T-helper 9 cell (primary cell): ENCODE measurements around the gene PGM3.
"Not testable (repeated sequence)": the region's sequence is repeated elsewhere in the genome, so short reads cannot be mapped to it uniquely, and the experiment has no call there.

Source experiments
- DNase-seq: peaks from one replicate; pipeline ENCODE4 v3.0.0-alpha.2; 2020
- total RNA-seq, 2 donors: gene quantifications; one replicate each; lab custom pipeline; 2026; lab: John Stamatoyannopoulos, UW

The PGM3 gene
- total RNA-seq: 26.3 to 42.3 reads per million in 2 donors

DNA sequence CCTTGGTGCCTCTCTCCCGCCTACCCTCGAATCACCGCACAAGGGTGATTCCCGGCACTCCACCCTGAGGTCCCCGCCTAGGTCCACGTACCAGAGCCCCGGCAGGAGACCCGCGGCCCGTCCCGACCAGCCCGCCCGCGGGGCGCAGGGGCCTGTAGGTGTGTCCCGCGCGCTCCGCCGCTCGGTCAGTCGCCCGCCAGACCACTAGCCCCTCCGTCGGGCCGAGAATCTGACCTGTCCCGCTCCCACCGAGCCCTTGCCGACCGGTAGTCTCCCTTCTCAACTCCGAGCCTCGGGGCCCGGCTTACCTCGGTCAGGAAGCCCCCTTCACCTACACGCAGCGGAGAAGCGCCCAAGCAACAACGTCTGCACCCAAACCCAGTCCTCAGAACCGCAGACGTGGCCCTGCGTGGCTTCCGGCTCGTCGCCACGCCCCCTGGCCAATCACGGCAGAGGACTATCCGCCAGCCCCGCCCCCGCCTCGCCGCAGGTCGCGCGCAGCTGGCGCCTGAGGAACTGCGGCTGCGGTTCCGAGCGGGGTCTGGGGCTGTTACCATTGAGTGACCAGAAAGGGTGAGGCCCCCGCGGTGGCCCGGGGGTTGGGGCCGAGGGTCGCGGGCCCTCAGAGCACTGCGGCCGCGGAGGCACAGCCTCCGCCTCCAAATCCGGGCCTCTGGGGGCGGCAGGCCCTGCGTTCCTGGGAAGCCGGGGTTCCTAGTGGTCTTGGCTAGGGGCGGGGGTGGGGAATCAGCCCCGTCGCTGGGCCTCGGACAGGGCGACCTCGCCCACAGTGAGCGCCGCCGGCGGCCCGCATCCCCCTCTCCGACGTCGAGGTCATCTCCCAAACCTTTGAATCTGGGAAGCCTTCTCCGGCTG, at the start of gene PGM3, which contains the start of gene RWDD2A:
TSS of gene PGM3 (minus strand) at position 395 of the 876 bp plus-strand sequence. CDS start 2,253 bp downstream, outside the sequence.
TSS of gene RWDD2A (plus strand) at position 487 of the 876 bp plus-strand sequence. CDS start 1,095 bp downstream, outside the sequence.
- peak; percentile 89 for DNase-seq

- no peak for DNase-seq
These were observed 38.1 kb upstream of the PGM3 start for GRCh38 chr6:83231146-83231545.

GRCh38 chr6:83226517-83226916, 33.5 kb upstream of the PGM3 start:
- DNase-seq: no peak

DNA sequence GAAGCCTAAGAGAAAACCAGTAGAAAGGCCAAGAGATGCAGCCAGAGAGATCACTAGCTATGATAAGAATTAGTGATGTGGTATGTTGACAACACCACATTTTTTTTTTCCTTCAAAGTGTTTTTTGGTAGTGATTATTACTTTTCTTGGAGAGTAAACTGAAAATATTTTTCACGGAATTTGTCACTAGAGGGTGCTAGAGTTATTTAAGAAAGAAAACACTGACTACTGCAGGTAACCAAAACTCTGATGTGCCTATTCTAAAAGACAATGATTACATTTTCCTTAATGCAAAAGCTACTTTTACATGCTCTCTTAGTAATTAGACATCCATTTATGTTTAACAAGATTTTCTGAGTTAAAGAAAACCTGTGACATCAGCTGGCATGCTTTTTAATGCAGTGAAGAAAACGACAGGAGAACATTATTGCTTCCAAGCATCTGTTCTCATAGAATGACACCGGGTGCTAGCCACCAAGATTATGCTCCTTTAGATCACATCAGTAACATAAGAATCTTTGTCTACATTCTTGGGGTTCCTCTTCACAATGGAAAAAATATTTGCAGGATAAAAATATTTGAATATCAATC, 28.9 kb upstream of the PGM3 start:
- DNase-seq: no peak

GRCh38 chr6:83221276-83221675, 28.2 kb upstream of the PGM3 start:
- DNase-seq: no peak

- no peak for DNase-seq
These were observed 27.1 kb upstream of the PGM3 start for GRCh38 chr6:83220121-83220520.

- DNase-seq: no peak
These were observed 25.6 kb upstream of the PGM3 start for GRCh38 chr6:83218646-83219045.

GRCh38 chr6:83216806-83217205, 23.7 kb upstream of the PGM3 start:
- no peak for DNase-seq

DNA sequence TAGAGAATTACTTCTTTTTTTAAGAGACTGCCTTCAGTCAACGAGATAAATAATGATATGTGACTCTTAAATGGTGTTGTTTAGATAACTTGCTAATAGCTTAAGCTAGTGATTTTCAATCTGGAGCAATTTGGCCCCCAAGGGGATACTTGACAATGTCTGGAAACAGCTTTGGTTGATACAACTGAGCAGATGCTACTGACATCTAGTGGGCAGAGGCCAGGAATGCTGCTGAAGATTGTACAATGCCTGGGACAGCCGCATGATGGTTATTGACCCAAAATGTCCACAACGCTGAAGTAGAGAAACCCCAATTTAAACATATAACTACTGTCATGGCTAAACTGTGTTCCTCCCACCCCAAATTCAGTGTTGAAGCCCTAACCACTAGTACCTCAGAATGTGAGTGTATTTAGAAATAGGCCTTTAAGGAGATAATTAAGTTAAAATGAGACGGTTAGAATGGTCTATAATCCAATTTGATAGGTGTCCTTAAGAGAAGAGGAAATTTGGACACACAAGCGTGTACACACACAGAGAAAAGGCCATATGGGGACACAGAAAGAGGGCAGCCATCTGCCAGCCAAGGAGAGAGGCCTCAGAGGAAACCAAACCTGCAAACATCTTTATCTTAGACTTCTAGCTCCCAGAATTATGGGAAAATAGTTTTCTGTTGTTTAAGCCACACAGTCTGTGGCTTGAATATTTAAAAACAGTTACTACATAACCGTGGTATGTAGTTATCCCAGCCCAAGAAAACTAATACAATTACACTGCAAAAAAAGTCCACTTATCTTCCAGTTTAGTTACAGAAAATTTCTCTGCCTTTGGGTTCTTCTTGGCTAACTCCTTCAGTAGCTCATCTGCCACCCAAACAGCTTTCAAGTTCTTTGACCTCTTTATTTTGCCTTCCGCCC, 22.3 kb upstream of the PGM3 start:
- DNase-seq: peak; percentile 15

- no peak for DNase-seq
These were observed 9.0 kb upstream of the PGM3 start for GRCh38 chr6:83202031-83202430.

- no peak for DNase-seq
These were observed 6.8 kb upstream of the PGM3 start for GRCh38 chr6:83199863-83200225.

DNA sequence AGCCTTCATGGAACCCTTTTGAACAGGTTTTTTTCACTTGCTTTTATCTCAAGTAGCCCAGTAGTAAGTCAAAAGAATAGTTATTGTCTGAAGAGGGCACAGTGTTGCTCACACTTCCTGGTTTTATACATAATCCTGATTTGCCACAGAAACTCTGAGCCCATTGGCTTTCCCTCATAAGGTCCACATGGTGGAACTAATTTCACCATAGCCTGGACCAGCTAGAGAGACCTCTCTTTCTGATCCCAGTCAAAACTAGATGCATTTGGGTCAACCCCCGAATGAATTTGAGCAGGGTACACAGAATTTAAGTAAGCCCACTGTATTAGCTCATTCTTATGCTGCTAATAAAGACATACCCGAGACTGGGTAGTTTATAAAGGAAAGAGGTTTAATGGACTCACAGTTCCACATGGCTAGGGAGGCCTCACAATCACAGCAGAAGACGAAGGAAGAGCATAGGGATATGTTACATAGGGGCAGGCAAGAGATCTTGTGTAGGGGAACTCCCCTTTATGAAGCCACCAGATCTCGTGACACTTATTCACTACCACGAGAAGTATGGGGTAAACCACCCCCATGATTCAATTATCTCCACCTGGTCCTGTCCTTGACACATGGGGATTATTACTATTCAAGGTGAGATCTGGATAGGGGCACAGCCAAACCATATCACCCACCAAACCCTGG, 6.3 kb upstream of the PGM3 start:
- DNase-seq: no peak

DNA sequence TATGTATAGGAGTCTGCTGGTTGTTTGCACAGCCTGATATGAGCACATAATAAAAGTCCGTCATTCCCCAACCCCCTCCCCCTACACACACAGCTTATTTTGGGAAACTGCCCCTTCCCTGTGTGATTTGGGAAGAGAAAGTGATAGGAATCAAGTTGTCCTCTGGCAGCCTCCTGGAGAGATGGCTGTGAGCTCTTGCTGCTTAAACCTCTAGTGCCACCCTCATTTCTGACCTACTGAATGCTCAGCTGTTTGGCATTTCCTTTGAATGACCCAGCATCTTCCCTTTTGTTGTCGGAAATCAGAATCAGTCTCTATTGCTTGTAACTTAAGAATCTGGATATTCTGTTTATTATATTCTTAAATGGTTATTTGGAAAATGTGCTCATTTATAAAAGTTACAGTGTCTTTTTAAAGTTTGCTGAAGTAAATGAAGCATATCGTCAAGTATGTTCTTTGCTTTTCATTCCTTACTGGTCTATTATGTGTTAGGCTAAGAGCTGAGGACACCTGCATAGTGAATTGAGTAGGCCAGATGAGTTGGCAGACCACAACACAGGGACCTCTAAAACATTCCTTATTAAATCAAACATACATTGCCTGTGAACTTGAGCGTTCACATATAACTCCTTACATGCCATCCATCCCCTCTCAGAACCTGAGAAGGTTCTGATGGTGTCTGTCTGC, 5.6 kb upstream of the PGM3 start:
- DNase-seq: no peak

DNA sequence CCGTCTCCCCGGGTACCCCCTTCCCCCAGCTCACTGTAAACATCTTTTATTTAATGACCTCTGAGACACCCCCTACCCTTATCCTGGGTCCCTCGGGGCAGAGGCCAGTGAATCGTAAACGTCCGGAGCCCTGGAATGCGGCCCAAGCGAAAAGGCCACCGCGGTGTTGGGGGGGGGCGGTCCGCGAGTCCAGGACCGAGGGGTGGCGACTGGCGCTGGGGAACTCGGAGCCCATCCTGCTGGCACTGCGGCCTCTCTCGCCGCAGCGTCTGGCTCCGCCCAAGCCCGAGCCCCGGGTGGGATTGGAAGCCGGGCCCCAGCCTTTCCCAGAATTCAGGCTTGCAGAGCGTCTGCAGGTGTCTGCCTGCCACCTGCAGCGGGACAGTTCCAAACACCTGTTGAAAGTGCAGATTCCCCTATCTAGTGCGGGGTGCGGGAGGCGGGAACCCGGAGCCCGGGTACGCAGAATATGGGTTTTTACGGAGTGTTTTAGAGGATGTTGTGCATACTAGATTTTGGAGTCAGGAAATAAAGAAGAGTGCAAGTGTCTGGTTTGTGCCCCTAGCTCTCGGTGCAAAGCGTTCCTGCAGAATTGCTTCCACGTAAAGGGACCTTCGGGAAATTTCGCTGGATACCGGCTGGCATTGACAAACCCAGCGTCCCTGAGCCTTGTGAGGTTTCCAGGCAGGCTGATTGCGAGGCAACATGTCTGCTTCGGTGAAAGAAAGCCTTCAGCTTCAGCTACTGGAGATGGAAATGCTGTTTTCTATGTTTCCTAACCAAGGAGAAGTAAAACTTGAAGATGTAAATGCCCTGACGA, 892 bp upstream of the PGM3 start:
- peak; percentile 23 for DNase-seq

GRCh38 chr6:83192456-83192855, 609 bp downstream of the PGM3 start:
- no peak for DNase-seq

DNA sequence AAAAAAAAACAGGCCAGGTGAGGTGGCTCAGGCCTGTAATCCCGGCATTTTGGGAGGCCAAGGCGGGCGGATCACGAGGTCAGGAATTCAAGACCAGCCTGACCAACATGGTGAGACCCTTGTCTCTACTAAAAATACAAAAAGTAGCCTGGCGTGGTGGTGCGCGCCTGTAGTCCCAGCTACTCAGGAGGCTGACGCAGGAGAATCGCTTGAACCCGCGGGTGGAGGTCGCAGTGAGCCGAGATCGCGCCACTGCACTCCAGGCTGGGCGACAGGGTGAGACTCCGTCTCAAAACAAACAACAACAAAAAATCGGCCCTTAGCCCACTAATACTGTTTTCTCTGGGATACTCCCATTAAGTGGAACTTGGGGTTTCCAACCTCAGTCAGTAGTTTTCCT, 1.1 kb downstream of the PGM3 start:
- not testable (repeated sequence) for DNase-seq

DNA sequence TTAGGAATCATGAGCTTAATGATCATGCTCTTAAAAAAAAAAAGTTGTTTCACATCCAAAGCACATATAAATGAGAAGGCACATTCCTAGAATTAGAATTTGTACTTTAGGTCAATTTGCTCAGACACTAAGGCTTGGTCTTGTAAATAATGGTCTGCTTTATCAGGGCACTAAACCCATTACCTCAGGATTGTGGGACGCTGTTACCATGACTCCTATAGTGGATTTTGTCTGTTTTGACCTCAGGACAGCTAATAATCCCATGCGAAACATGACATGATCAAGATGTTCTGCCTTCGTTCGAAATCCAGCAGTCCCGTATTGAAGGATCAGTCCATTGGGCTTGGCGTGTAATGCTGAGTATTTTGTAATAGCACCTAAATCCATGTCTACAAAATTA, 2.4 kb downstream of the PGM3 start:
- no peak for DNase-seq

GRCh38 chr6:83188501-83188900, 4.6 kb downstream of the PGM3 start:
- DNase-seq: no peak

DNA sequence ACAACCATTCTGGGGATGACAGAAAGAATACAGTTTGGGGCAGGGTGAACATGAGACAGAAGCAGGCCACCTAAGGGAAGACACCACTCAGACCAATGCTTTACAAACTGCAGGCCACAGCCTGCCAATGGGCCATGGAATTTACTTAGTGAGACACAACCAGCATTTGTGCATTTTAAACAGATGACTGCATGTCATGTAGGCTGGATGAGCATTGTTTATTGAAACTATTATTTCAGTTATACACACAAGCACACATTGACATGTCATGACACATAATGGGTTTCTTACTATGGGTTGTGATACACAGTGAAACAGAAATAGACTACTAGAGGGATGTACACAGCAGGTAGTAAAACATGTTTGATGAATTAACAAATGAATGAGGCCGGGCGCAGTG, 8.0 kb downstream of the PGM3 start:
- no peak for DNase-seq

DNA sequence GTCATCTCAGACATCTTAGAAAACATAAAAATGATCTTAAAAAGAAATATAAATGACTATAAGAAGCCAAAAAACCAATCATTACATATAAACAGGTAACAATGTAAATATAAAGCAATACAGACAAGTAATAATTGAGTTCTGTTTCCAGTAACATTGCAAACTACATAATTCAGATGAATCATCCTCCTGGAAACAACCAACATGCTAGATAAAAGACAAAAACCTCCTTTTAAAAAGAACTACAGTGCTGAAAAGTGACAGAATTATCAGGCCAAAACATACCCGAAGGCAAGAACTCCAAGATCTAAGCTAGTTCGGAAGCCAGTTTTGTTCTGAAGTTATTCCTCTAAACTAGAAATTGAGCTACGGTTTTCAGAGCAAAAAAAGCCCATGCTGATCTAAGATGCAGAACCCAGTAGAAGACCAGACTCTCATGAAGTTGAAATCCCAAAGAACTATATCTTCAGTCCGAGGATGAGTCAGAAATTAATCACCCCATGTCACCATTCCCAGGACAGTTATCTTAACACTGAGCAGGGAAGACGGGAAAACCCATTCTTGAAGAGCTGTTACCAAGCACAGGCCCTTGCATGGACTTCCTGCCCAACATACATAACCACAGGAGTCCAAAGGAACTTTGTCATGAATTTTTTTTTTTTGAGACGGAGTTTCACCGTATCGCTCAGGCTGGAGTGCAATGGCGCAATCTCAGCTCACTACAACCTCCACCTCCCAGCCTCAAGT, 9.8 kb downstream of the PGM3 start:
- no peak for DNase-seq
